Measurements from ENCODE around the gene S100A2. TPM values are rescaled to one million over a fixed set of nuclear protein-coding genes. Genes with fewer than 3 reads are reported as not detected.

S100A2 gene
- total RNA-seq, 1 donor from 2014 or later, result 1,251 TPM

DNA sequence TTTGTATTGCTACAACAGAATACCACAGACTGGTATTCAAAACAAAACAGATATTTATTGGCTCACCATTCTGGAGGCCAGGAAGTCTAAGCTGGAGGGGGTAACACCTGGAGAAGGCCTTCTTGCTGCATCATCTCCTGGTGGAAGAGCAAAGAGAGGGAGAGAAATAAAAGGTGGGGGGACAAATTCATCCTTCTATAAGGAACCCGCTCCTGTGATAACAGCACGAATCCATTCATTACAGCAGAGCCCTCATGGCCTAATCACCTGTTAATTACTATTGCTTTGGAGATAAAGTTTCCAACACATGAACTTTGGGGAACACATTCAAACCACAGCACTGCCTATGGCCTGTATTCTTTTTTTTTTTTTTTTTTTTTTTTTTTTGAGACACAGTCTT is 5.4 kb downstream of the S100A2 start:
- DNase-seq (ENCODE audit: low read depth) (peak; percentile 79), FAIRE-seq (no peak)
- TF ChIP-seq, protein P1, sequence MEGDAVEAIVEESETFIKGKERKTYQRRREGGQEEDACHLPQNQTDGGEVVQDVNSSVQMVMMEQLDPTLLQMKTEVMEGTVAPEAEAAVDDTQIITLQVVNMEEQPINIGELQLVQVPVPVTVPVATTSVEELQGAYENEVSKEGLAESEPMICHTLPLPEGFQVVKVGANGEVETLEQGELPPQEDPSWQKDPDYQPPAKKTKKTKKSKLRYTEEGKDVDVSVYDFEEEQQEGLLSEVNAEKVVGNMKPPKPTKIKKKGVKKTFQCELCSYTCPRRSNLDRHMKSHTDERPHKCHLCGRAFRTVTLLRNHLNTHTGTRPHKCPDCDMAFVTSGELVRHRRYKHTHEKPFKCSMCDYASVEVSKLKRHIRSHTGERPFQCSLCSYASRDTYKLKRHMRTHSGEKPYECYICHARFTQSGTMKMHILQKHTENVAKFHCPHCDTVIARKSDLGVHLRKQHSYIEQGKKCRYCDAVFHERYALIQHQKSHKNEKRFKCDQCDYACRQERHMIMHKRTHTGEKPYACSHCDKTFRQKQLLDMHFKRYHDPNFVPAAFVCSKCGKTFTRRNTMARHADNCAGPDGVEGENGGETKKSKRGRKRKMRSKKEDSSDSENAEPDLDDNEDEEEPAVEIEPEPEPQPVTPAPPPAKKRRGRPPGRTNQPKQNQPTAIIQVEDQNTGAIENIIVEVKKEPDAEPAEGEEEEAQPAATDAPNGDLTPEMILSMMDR (IDR thresholded peaks at IDR 0.05; ENCODE audit: insufficient read depth, low read length, severe bottlenecking), result no peak
- Histone ChIP-seq H3K4me3 (ENCODE audit: low read depth, low read length) (no peak overlapping the region), H3K27me3 (ENCODE audit: control insufficient read depth, insufficient read depth, low read length) (no peaks in the 10 kb centered on the region), H3K36me3 (ENCODE audit: control insufficient read depth, insufficient read depth, low read length) (peaks cover 4% of the 10 kb centered on the region)

DNA sequence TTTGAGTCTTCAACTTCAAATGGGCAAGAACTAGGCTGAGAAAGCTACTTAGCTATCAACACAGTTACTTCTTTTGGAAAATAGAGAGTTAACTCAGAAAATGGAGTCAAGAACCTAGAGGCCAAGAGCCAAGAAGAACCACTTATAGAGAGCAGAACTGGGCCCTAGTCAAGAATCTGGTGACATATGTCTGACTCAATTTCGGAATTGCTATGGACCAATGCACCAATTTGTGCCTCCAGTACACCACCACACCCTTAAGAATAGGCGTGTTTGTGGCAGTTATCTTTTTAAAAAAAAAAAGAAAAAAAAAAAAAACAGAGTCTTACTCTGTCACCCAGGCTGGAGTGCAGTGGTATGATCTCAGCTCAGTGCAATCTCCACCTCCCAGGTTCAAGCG is 7.8 kb downstream of the S100A2 start:
- no peak for DNase-seq (ENCODE audit: low read depth)
- TF ChIP-seq, protein P1 (IDR thresholded peaks at IDR 0.05; ENCODE audit: insufficient read depth, low read length, severe bottlenecking), result no peak
- Histone ChIP-seq H3K4me3 (ENCODE audit: low read depth, low read length) (no peak overlapping the region), H3K36me3 (ENCODE audit: control insufficient read depth, insufficient read depth, low read length) (peaks cover 10% of the 10 kb centered on the region), H3K27me3 (ENCODE audit: control insufficient read depth, insufficient read depth, low read length) (no peaks in the 10 kb centered on the region)
- FAIRE-seq, result no peak

DNA sequence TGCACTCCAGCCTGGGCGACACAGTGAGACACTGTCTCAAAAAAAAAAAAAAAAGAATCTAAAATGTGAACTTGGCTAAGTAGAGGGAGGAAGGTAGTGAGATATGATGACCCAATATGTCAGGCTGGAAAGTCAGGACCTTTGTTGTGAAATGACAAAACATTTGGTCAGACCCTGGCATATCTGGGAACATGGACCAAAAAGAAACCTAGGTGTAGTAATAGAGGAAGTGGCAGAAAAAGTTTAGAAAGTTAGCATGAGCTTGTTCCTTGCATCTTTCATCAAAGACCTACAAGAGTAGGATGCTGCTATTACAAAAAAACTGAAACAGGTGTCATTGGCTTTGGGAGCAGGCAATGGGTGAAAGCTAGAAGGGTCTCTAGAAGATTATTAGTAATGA is 9.3 kb downstream of the S100A2 start:
- TF ChIP-seq, protein P1 (IDR thresholded peaks at IDR 0.05; ENCODE audit: insufficient read depth, low read length, severe bottlenecking), result no peak
- DNase-seq (ENCODE audit: low read depth) (no peak), FAIRE-seq (no peak)
- H3K27me3 ChIP-seq (ENCODE audit: control insufficient read depth, insufficient read depth, low read length), result no peaks in the 10 kb centered on the region
- peaks cover 10% of the 10 kb centered on the region for H3K36me3 ChIP-seq (ENCODE audit: control insufficient read depth, insufficient read depth, low read length)
- H3K4me3 ChIP-seq (ENCODE audit: low read depth, low read length), result no peak overlapping the region

DNA sequence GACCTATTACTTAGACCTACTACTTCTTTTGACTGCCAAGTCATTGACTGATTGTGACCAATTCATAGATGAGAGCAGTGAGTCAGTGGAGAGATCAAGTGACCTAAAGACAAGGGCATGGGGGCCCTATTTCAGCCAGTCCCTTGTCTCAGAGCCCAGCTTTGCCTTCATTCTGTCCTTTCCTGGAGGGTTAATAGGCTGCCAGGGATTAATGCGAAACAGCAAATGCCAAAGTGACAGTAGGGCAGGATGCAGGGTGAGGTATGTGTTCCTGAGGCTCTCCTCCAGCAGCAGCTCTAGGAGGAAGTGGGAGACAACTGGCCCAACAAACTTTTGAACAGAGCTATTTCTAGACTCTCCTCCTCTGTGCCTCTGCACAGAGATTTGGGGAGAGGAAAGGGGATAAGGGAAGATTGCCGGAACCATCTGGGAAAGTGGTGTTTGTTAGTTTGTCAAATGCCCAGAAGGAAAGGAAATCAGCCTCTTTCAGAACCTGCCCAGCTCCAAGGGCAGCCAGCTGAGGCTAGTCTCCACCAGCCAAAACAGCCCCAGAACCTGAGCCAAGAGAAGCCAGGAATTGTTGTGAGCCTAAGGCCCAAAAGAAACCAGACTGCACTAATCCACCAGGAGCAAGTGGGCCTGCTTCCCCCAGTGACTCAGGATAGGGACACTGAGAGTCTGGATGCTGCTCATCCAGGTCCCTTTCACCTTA is 11.7 kb downstream of the S100A2 start:
- no peak for DNase-seq (ENCODE audit: low read depth)
- FAIRE-seq, result peak; percentile 32
- TF ChIP-seq, protein P1 (IDR thresholded peaks at IDR 0.05; ENCODE audit: insufficient read depth, low read length, severe bottlenecking), result no peak
- Histone ChIP-seq H3K27me3 (ENCODE audit: control insufficient read depth, insufficient read depth, low read length) (no peaks in the 10 kb centered on the region), H3K4me3 (ENCODE audit: low read depth, low read length) (no peak overlapping the region), H3K36me3 (ENCODE audit: control insufficient read depth, insufficient read depth, low read length) (peaks cover 14% of the 10 kb centered on the region)

DNA sequence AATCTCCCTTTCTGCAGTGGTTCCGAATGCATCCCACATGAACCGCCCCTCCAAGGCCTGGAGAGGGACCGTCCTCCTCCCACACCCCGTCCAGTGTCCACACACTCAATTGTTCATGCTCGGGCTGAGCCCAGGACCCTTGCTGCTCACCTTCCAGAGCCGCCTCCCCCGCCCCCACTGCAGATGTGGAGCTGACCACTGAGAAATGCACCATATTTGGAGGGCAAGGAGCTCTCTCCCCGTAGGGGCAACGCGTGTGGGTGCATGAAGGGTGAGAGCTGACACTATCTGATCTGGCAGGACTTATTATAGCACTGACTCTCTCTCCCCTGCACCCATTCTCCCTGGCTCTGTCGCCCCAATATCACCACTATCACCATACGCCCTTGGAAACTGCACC is 12.5 kb downstream of the S100A2 start:
- DNase-seq (ENCODE audit: low read depth), result no peak
- Histone ChIP-seq H3K27me3 (ENCODE audit: control insufficient read depth, insufficient read depth, low read length) (no peaks in the 10 kb centered on the region), H3K4me3 (ENCODE audit: low read depth, low read length) (no peak overlapping the region), H3K36me3 (ENCODE audit: control insufficient read depth, insufficient read depth, low read length) (peaks cover 14% of the 10 kb centered on the region)
- TF ChIP-seq, protein P1 (IDR thresholded peaks at IDR 0.05; ENCODE audit: insufficient read depth, low read length, severe bottlenecking), result no peak
- no peak for FAIRE-seq

DNA sequence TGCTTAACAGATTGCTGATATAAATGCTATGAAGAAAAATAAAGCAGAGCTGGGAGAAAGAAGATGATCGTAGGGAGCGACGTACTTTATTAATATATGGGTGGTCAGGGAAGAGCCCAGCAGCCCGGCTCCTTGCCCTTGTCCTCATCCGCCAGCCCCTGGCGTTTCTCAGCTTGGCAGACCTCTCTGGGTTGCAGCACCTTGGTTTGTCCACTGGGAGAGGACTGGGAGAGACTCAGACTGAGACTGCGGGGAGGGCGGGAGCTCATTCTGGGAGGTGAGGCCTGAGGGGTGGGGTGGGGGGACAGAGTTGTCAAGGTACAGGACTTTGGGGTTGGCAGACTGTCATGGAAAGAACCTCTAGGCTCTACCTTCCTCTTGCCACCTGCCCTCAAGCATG is 13.3 kb downstream of the S100A2 start:
- DNase-seq (ENCODE audit: low read depth) (no peak), FAIRE-seq (no peak)
- Histone ChIP-seq H3K4me3 (ENCODE audit: low read depth, low read length) (no peak overlapping the region), H3K36me3 (ENCODE audit: control insufficient read depth, insufficient read depth, low read length) (peaks cover 16% of the 10 kb centered on the region), H3K27me3 (ENCODE audit: control insufficient read depth, insufficient read depth, low read length) (no peaks in the 10 kb centered on the region)
- TF ChIP-seq, protein P1 (IDR thresholded peaks at IDR 0.05; ENCODE audit: insufficient read depth, low read length, severe bottlenecking), result peak; percentile 12
